ENCODE data around the gene ANKRD28. TPM values are rescaled to one million over a fixed set of nuclear protein-coding genes. Genes with fewer than 3 reads are reported as not detected.

The ANKRD28 gene
- total and polyA plus RNA-seq, 2 experiments from 2014 or later, result 15.2 to 61.3 TPM

DNA sequence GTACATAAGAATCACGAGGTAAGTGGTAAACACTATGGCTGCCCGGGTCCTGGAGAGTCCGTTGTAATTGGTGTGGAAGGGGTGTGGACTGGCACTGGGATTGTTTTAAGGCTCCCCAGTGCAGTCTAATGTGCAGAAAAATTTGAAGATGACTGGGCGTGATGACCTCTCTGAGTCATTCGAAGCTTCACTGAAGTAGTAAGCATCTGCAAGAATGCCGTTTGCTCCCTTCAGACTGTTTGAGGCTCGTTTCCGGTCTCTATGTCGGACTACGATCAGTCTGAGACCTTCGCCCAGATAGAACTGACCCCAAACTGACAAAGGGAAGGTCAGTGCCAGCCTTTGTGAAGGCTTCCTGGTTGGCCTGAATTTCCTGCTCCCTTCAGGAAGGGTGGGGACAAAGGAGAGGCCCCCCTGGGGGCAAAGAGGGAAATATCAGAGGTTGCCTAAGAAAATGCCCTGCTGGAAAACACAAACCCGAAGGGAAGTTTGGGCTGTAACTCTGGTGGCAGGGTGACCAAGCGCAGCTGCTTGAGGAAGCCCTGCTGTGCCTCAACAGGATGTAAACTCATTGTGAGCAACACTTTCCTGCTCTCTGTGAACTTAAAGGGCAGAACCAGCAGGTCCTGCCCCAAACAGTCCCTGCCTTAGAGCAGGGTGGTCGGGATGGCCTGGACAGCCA lies 161.6 kb downstream of the ANKRD28 start:
- peaks cover 2% of the 10 kb centered on the region for H3K27me3 Mint-ChIP-seq (ENCODE audit: insufficient read depth, low read depth, poor library complexity)
- H3K9me3 Mint-ChIP-seq, result no peaks in the 10 kb centered on the region
- ATAC-seq (peak; percentile 8; the same call in 1 of the 3 replicates), DNase-seq (ENCODE audit: low spot score) (no peak)
- H2AFZ ChIP-seq, result no peak overlapping the region
- no peak overlapping the region for H3K27ac Mint-ChIP-seq
- peaks cover under 1% of the 10 kb centered on the region; the same call in 1 of the 2 replicates for H3K9me2 ChIP-seq (ENCODE audit: insufficient read depth)
- peaks cover 52% of the 10 kb centered on the region for H3K4me1 ChIP-seq (ENCODE audit: insufficient read depth)
- H3K36me3 Mint-ChIP-seq (ENCODE audit: low read depth), result peaks cover 4% of the 10 kb centered on the region; the same call in 1 of the 3 replicates
- H3K4me1 Mint-ChIP-seq, result peaks cover 51% of the 10 kb centered on the region
- H3F3A ChIP-seq (replicated peaks; ENCODE audit: low read depth), result no peaks in the 10 kb centered on the region
- TF ChIP-seq, protein P1, sequence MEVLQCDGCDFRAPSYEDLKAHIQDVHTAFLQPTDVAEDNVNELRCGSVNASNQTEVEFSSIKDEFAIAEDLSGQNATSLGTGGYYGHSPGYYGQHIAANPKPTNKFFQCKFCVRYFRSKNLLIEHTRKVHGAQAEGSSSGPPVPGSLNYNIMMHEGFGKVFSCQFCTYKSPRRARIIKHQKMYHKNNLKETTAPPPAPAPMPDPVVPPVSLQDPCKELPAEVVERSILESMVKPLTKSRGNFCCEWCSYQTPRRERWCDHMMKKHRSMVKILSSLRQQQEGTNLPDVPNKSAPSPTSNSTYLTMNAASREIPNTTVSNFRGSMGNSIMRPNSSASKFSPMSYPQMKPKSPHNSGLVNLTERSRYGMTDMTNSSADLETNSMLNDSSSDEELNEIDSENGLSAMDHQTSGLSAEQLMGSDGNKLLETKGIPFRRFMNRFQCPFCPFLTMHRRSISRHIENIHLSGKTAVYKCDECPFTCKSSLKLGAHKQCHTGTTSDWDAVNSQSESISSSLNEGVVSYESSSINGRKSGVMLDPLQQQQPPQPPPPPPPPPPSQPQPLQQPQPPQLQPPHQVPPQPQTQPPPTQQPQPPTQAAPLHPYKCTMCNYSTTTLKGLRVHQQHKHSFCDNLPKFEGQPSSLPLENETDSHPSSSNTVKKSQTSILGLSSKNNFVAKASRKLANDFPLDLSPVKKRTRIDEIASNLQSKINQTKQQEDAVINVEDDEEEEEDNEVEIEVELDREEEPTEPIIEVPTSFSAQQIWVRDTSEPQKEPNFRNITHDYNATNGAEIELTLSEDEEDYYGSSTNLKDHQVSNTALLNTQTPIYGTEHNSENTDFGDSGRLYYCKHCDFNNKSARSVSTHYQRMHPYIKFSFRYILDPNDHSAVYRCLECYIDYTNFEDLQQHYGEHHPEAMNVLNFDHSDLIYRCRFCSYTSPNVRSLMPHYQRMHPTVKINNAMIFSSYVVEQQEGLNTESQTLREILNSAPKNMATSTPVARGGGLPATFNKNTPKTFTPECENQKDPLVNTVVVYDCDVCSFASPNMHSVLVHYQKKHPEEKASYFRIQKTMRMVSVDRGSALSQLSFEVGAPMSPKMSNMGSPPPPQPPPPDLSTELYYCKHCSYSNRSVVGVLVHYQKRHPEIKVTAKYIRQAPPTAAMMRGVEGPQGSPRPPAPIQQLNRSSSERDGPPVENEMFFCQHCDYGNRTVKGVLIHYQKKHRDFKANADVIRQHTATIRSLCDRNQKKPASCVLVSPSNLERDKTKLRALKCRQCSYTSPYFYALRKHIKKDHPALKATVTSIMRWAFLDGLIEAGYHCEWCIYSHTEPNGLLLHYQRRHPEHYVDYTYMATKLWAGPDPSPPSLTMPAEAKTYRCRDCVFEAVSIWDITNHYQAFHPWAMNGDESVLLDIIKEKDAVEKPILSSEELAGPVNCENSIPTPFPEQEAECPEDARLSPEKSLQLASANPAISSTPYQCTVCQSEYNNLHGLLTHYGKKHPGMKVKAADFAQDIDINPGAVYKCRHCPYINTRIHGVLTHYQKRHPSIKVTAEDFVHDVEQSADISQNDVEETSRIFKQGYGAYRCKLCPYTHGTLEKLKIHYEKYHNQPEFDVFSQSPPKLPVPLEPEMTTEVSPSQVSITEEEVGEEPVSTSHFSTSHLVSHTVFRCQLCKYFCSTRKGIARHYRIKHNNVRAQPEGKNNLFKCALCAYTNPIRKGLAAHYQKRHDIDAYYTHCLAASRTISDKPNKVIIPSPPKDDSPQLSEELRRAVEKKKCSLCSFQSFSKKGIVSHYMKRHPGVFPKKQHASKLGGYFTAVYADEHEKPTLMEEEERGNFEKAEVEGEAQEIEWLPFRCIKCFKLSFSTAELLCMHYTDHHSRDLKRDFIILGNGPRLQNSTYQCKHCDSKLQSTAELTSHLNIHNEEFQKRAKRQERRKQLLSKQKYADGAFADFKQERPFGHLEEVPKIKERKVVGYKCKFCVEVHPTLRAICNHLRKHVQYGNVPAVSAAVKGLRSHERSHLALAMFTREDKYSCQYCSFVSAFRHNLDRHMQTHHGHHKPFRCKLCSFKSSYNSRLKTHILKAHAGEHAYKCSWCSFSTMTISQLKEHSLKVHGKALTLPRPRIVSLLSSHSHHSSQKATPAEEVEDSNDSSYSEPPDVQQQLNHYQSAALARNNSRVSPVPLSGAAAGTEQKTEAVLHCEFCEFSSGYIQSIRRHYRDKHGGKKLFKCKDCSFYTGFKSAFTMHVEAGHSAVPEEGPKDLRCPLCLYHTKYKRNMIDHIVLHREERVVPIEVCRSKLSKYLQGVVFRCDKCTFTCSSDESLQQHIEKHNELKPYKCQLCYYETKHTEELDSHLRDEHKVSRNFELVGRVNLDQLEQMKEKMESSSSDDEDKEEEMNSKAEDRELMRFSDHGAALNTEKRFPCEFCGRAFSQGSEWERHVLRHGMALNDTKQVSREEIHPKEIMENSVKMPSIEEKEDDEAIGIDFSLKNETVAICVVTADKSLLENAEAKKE (CRISPR knock-in tag; IDR thresholded peaks at IDR 0.05), result no peak
- TF ChIP-seq ZNF114 (CRISPR knock-in tag; IDR thresholded peaks at IDR 0.05) (no peak), JUNB (IDR thresholded peaks at IDR 0.05; ENCODE audit: unreplicated experiment) (no peak), CREB1 (CRISPR knock-in tag; IDR thresholded peaks at IDR 0.05; ENCODE audit: low read depth) (no peak), NANOG (IDR thresholded peaks at IDR 0.05; ENCODE audit: borderline replicate concordance) (no peak), EZH2phosphoT487 (IDR thresholded peaks at IDR 0.05; ENCODE audit: unreplicated experiment) (no peak), POLR2AphosphoS5 (IDR thresholded peaks at IDR 0.05; ENCODE audit: low read depth) (no peak), STAT1 (IDR thresholded peaks at IDR 0.05; ENCODE audit: unreplicated experiment) (no peak), EZH2 (IDR thresholded peaks at IDR 0.05; ENCODE audit: low read depth, unreplicated experiment) (no peak), ZNF331 (CRISPR knock-in tag; IDR thresholded peaks at IDR 0.05; ENCODE audit: low read depth) (no peak)
- TF ChIP-seq, protein P2, sequence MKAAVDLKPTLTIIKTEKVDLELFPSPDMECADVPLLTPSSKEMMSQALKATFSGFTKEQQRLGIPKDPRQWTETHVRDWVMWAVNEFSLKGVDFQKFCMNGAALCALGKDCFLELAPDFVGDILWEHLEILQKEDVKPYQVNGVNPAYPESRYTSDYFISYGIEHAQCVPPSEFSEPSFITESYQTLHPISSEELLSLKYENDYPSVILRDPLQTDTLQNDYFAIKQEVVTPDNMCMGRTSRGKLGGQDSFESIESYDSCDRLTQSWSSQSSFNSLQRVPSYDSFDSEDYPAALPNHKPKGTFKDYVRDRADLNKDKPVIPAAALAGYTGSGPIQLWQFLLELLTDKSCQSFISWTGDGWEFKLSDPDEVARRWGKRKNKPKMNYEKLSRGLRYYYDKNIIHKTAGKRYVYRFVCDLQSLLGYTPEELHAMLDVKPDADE (IDR thresholded peaks at IDR 0.05), result no peak
- TF ChIP-seq, protein P3, sequence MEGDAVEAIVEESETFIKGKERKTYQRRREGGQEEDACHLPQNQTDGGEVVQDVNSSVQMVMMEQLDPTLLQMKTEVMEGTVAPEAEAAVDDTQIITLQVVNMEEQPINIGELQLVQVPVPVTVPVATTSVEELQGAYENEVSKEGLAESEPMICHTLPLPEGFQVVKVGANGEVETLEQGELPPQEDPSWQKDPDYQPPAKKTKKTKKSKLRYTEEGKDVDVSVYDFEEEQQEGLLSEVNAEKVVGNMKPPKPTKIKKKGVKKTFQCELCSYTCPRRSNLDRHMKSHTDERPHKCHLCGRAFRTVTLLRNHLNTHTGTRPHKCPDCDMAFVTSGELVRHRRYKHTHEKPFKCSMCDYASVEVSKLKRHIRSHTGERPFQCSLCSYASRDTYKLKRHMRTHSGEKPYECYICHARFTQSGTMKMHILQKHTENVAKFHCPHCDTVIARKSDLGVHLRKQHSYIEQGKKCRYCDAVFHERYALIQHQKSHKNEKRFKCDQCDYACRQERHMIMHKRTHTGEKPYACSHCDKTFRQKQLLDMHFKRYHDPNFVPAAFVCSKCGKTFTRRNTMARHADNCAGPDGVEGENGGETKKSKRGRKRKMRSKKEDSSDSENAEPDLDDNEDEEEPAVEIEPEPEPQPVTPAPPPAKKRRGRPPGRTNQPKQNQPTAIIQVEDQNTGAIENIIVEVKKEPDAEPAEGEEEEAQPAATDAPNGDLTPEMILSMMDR (conservative IDR thresholded peaks at IDR 0.05; ENCODE audit: low read depth in 2 of 2), result no peak
- TF ChIP-seq, protein P4, sequence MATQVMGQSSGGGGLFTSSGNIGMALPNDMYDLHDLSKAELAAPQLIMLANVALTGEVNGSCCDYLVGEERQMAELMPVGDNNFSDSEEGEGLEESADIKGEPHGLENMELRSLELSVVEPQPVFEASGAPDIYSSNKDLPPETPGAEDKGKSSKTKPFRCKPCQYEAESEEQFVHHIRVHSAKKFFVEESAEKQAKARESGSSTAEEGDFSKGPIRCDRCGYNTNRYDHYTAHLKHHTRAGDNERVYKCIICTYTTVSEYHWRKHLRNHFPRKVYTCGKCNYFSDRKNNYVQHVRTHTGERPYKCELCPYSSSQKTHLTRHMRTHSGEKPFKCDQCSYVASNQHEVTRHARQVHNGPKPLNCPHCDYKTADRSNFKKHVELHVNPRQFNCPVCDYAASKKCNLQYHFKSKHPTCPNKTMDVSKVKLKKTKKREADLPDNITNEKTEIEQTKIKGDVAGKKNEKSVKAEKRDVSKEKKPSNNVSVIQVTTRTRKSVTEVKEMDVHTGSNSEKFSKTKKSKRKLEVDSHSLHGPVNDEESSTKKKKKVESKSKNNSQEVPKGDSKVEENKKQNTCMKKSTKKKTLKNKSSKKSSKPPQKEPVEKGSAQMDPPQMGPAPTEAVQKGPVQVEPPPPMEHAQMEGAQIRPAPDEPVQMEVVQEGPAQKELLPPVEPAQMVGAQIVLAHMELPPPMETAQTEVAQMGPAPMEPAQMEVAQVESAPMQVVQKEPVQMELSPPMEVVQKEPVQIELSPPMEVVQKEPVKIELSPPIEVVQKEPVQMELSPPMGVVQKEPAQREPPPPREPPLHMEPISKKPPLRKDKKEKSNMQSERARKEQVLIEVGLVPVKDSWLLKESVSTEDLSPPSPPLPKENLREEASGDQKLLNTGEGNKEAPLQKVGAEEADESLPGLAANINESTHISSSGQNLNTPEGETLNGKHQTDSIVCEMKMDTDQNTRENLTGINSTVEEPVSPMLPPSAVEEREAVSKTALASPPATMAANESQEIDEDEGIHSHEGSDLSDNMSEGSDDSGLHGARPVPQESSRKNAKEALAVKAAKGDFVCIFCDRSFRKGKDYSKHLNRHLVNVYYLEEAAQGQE (IDR thresholded peaks at IDR 0.05; ENCODE audit: unreplicated experiment), result no peak
- no peaks in the 10 kb centered on the region for H3K36me3 ChIP-seq (ENCODE audit: insufficient read depth)
- no peak overlapping the region for H3K4me2 ChIP-seq
- H3K4me3 Mint-ChIP-seq, result no peak overlapping the region
- H3K79me2 ChIP-seq (replicated peaks; ENCODE audit: insufficient read depth), result no peaks in the 10 kb centered on the region
- no peaks in the 10 kb centered on the region for H3K27me3 ChIP-seq (ENCODE audit: insufficient read depth)
- H3K27ac ChIP-seq (ENCODE audit: low read depth), result no peak overlapping the region
- H3K4me3 ChIP-seq, result no peak overlapping the region
- H4K20me1 ChIP-seq (replicated peaks; ENCODE audit: insufficient read depth), result no peaks in the 10 kb centered on the region
